ENCODE measurements around the gene ACOX3.

GRCh38 chr4:8471211-8471875 lies 30.8 kb upstream of the ACOX3 start:
- TF ChIP-seq ZBTB33 (IDR thresholded peaks at IDR 0.05) = no peak
- no peak for TF ChIP-seq GABPA (IDR thresholded peaks at IDR 0.05 in 1 of 2, conservative IDR thresholded peaks at IDR 0.05 in 1 of 2)
- no peak for TF ChIP-seq CTCF (IDR thresholded peaks at IDR 0.05; ENCODE audit: low read depth, low read length, missing input control)
- no peak for TF ChIP-seq JUND (IDR thresholded peaks at IDR 0.05)
- TF ChIP-seq RAD21 (IDR thresholded peaks at IDR 0.05) = no peak
- no peak for TF ChIP-seq YY1 (IDR thresholded peaks at IDR 0.05)
- no peak for TF ChIP-seq TAF1 (conservative IDR thresholded peaks at IDR 0.05)

All from liver (tissue), 3 donors.